GM21367 (cell line): ENCODE results near the gene KCMF1.

Experiments used
- ATAC-seq: cut with Tn5 transposase; IDR thresholded peaks from one replicate; pipeline ENCODE4 v1.9.1; 2021; ENCODE audit not compliant: unreplicated experiment

Gene KCMF1

DNA sequence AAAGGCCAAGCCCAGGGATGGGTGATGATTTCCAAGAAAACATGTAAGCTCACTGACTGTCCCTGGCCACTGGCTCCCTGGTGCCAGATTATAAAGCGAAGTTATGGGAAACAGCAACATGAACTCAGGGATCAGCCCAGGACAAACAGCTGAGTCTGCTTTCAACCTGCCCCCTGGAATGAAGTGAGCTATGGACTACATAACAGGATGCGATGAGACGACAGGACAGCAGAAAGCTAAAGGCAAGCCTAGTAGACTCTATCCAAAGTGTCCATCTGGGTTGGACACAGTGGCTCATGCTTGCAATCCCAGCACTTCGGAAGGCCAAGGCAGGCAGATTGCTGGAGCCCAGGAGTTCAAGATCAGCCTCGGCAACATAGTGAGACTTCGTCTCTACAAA lies 16.6 kb upstream of the KCMF1 start:
- ATAC-seq = no peak

DNA sequence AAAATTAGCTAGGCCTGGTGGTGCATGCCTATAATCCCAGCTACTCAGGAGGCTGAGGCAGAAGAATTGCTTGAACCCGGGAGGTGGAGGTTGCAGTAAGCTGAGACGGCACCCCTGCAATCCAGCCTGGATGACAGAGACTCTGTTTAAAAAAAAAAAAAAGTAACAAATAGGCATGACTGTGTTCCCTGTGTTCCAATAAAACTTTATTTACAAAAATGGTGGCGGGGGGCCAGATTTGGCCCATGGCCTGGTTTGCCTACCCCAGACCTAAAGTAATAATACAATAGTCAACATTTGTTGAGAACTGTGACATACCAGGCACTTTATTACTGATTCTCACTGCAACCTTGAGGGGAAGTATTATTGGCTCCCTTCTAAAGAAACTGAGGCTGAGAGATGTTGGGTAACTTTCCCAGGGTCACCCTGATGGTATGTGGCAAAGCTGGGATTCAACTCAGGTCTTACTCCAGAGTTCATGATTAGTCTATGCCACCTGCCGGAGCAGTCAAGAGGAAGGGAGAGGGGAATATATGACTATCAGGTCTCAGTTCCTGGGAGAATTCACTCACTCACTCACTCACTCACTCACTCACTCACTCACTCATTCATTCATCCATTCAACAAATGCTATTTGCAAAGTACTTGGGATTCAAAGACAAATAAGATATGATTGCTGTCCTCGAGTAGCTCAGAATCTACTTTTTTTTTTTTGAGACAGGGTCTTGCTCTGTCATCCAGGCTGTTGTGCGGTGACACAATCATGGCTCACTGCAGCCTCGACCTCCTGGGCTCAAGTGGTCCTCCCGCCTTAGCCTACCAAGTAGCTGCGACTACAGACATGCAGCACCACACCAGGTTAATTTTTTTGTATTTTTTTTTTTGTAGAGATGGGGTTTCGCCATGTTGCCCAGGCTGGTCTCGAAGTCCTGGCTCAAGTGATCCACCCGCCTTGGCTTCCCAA lies 14.3 kb upstream of the KCMF1 start:
- no peak for ATAC-seq

GRCh38 chr2:84957771-84958134 lies 13.2 kb upstream of the KCMF1 start:
- no peak for ATAC-seq

GRCh38 chr2:84958135-84959059 lies 12.6 kb upstream of the KCMF1 start:
- ATAC-seq = no peak

DNA sequence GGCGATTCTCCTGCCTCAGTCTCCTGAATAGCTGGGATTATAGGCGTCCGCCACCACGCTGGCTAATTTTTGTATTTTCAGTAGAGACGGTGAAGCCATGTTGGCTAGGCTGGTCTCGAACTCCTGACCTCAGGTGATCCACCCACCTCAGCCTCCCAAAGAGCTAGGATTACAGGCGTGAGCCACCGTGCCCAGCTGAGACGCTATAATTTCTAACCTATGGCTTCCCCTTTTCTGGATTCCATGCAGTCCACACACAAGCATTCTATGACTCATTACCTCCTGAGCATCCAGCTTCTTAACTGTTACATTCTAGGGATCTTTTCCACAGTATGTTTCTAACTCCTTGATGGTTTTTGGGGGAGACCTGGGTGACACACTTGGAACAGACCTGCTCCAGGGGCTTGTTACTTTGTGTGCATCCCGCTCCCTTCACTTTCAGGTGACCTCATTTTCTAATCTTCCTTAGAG lies 11.8 kb upstream of the KCMF1 start:
- no peak for ATAC-seq

DNA sequence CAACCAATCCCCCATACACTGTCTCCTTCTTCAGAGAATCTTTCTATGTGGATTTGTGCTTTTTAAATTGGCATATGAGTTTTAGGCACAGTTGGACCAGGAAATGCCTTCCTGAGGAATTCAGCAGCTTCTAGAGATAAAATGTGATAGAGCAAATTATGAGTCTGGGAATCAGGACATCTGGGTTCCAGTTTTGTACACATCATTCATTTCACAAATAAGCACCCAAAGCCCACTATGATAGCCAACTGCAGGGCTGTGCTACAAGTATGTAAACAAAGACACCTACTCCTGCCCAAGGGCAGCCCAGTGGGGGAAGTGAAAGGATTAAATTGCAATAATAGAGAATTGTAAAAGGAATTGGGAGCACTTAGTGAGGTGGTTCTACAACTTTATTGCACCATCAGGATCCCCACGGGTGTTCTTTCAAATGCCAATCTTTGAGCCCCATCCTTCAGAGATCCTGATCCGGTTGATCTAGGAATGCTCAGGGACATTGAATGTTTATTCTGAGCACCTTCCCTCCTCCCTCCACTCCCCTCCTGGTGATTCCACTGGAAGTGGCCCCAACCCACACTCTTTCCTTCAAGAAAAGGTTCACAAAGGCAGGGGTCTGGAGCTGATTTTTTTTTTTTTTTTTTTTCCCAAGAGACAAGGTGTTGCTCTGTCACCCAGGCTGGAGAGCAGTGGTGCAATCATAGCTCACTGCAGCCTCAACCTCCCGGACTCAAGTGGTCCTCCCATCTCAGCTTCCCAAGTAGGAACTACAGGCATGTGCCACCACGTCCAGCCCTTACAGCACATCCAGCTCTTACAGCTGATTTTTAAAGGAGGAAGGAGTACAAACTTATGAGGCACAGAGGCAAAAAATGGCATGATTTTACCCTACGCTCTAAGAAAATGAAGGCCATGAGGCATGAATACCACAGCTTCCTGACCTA lies 11.1 kb upstream of the KCMF1 start:
- ATAC-seq = no peak

GRCh38 chr2:84962917-84963316 lies 8.0 kb upstream of the KCMF1 start:
- no peak for ATAC-seq

- ATAC-seq = no peak
Observed at GRCh38 chr2:84963323-84963691, 7.7 kb upstream of the KCMF1 start.

DNA sequence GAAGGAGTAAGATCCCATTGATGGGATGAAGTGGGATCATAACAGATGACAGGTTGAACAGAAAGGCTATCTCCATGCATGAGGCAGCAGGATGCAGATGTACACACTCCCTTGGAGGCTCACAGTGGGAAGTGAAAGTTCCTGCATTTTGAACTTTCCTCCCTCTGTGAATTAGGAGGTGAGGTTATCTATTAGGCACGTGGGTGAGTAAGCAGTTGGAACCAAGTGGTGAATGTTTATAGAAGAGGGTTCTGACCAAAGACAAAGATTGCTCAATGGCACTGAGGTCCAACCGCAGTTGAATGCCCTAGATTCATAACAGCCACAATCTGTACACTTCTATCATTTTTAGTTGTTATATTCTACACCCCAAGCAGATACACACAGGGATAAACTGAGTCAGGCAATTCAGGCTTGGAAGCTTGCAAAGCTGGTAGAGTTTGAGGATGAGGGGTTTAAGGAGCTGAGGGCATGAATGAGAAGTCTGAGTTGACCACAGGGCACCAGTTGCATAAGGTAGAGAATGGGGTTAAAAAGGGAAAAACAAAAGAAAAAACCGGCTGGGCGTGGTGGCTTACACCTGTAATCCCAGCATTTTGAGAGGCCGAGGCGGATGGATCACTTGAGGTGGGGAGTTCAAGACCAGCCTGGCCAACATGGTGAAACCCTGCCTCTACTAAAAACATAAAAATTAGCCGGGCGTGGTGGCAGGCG lies 7.1 kb upstream of the KCMF1 start:
- no peak for ATAC-seq

DNA sequence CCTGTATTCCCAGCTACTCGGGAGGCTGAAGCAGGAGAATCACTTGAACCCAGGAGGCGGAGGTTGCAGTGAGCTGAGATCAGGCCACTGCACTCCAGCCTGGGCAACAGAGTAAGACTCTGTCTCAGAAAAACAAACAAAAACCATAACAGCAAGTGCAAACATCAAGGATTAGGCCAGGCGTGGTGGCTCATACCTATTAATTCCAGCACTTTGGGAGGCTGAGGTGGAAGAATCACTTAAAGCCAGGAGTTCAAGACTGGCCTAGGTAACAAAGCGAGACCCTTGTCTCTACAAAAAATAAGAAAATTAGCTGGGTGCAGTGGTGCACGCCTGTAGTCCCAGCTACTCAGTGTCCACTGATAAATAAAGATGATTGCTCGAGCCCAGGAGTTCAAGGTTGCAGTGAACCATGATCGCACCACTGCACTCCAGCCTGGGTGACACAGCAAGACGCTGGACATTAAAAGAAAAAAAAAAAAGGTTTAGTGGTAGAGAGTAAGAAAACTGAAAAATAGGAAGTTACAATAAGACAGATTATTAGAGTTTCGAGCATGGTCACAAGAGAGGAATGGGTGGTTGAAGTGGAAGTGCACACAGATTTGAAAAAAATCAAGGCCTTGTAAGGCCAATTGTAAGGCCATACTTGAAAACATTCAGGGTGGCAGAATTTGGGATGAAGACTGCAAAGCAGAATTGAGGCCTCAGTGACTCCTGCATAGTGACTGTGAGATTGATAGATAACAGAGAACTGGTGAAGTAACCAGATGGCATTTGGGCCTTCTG lies 6.4 kb upstream of the KCMF1 start:
- ATAC-seq = no peak

- ATAC-seq = no peak
Observed at GRCh38 chr2:84965192-84965516, 5.8 kb upstream of the KCMF1 start.

DNA sequence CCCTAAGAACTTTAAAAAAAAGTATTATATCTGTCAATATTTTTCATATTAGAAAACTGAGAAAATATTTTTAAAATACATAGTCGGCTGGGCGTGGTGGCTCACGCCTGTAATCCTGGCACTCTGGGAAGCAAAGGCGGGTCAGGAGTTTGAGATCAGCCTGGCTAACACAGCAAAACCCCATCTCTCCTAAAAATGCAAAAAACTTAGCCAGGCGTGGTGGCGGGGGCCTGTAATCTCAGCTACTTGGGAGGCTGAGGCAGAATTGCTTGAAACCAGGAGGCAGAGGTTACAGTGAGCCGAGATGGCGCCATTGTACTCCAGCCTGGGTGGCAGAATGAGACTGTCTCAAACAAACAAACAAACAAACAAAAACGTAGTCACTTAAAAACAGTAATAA lies 5.1 kb upstream of the KCMF1 start:
- no peak for ATAC-seq

GRCh38 chr2:84966731-84967130 lies 4.2 kb upstream of the KCMF1 start:
- no peak for ATAC-seq

DNA sequence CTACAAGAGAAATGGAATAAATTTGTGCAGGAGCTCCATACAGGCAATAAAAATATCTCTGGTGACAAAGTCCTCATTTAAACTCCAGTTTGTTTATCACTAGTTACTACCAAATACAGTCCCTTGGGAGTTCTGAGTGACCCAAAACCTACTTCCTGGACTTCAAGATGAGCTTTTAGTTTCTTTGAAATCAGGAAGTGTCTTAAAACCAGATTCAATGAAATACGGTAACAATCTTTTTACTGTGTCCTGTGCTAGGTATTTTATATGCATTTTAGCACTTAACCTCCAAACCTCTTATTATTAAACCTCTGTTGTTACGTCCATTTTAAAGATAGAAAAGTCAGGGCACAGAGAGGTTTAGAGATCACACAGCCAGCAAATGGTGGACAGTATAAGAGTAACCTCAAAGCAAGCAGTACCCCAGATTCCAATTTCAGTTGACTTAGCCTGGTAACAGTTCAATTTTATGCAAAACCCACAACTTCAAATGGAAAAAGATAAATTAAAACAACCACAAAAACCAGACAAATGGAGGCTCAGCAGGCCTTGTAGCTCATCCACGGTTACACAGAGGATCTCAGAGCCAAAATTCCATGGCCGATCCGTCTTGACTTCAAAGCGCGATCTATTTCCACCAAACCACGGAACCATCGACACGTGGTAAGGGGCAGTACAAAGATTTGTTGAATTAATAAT lies 1.3 kb upstream of the KCMF1 start:
- ATAC-seq = no peak

DNA sequence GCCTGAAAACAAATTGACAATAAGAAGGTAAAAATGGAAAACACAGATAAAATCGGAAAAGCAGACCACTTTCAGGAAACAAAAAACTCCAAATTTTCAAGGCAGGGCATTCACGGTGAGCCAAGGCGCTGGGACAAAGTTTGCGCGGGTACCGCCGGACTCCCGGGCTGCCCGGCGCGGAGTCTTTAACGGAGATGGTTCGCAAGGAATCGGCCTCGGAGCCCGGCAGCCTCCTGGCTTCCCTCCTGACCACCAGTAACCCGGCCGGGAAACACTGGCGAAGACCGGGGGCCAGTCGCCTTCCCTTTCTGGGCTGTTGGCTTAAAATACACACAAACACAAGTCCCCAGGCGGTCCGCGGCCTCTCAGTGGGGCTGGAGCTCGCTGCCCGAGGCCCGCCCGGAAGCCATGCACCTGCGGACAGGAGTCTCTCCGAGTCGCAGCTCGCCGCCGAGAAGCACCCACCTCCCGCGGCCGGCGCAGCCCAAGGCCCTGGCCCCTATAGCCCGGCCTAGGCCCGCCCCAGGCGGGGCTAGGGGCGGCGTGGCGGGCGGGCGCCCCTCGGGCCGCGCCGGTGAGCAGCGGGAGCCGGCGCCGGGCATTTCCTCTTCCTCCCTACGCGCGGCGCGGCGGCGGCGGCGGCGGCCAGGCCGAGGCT lies 622 bp upstream of the KCMF1 start:
- ATAC-seq = peak; percentile 33

DNA sequence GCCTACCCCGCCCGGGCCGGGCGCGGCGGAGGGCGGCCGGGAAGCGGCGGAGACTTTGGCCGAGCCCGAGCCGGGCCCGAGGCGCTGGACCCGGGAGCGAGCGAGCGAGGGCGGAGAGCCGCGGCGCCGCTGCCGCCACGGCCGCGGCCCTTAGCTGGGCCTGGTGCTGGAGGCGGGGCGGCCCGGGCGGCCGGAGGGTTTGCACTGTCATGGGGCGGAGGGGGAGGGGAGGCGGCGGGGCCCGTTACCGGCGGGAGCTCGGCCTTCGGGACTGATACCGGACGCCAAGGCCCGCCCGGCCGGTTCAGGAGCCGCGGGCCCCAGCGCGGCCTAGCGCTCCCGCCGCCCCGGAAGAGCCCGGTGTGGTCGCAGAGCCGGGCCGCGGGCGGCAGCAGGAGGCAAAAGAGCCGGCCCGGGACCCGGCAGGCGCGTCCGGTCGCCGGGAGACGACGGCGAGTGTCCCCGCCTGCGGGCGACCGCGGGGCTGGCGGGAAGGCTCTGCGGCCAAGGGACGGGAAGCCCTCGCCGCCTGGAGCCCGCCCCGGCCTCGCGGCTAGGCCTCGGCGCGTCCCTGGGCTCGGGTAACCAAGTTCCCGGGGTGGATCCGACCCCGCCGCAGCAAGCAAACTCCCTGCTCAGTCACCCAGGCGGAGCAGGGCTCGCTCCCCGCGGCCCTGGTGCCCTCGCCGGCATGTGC lies 697 bp downstream of the KCMF1 start:
- peak; percentile 28 for ATAC-seq

- no peak for ATAC-seq
Observed at GRCh38 chr2:84972207-84972783, 1.3 kb downstream of the KCMF1 start.
